Astrocyte of the cerebellum (primary cell): ENCODE results near the gene BRAT1.
"Not testable (repeated sequence)": the region's sequence is repeated elsewhere in the genome, so short reads cannot be mapped to it uniquely, and the experiment has no call there.

Source experiments
- DNase-seq: peaks from one replicate; pipeline ENCODE4 v3.0.0-alpha.2; 2011; ENCODE audit warnings: low read depth
- H3K4me3 ChIP-seq: 2 replicates; pipeline ENCODE4 v1.5.1; 2011; ENCODE audit warnings: mild to moderate bottlenecking, low read depth, low read length, moderate library complexity
- CTCF ChIP-seq: IDR thresholded peaks from 2 replicates; pipeline ENCODE4 v1.5.1; 2012; ENCODE audit warnings: low read length, low read depth, moderate library complexity, mild to moderate bottlenecking; ENCODE audit errors: missing control alignments
- in situ Hi-C: cut with HindIII; loops from 2 replicates; pipeline ENCODE4 v1.10.0; 2017; ENCODE audit warnings: low sequenced_read_pairs

Gene BRAT1

GRCh38 chr7:2568521-2569223 is 13.3 kb upstream of the BRAT1 start:
- no peak overlapping the region for H3K4me3 ChIP-seq
- no peak for TF ChIP-seq CTCF
- no peak for DNase-seq
- in situ Hi-C loops: loop anchor here (5.0 kb wide), 2 partner anchors 44 to 86 kb away; no protein-coding TSS in a partner anchor

GRCh38 chr7:2567679-2568278 is 12.5 kb upstream of the BRAT1 start:
- no peak overlapping the region for H3K4me3 ChIP-seq
- peak; percentile 33 for DNase-seq
- in situ Hi-C loops: loop anchor here (5.0 kb wide), 2 partner anchors 45 to 85 kb away; no protein-coding TSS in a partner anchor
- TF ChIP-seq CTCF: peak; percentile 78

GRCh38 chr7:2566890-2567678 is 11.8 kb upstream of the BRAT1 start:
- no peak for DNase-seq
- TF ChIP-seq CTCF: no peak
- in situ Hi-C loops: loop anchor here (5.0 kb wide), 2 partner anchors 45 to 85 kb away; no protein-coding TSS in a partner anchor
- peak overlapping the region; percentile 1 for H3K4me3 ChIP-seq

- no peak overlapping the region for H3K4me3 ChIP-seq
- no peak for DNase-seq
- in situ Hi-C loops: loop anchor here (5.0 kb wide), 2 partner anchors 46 to 84 kb away; no protein-coding TSS in a partner anchor
- TF ChIP-seq CTCF: no peak
These were observed 11.1 kb upstream of the BRAT1 start for GRCh38 chr7:2566348-2566889.

GRCh38 chr7:2564970-2565540 is 9.7 kb upstream of the BRAT1 start:
- no peak overlapping the region for H3K4me3 ChIP-seq
- in situ Hi-C loops: loop anchor here (5.0 kb wide), 2 partner anchors 47 to 83 kb away; no protein-coding TSS in a partner anchor
- TF ChIP-seq CTCF: no peak
- DNase-seq: no peak

GRCh38 chr7:2563955-2564354 is 8.6 kb upstream of the BRAT1 start:
- DNase-seq, in situ Hi-C loops: not testable (repeated sequence)

More at GRCh38 chr7:2563955-2564354, 8.6 kb upstream of the BRAT1 start:
- not testable (repeated sequence) for H3K4me3 ChIP-seq
